HCT116 (cell line): ENCODE measurements around the gene ZBTB5. TPM values are rescaled to one million over a fixed set of nuclear protein-coding genes. Genes with fewer than 3 reads are reported as not detected.

Experiments used
- ATAC-seq: fragments of 200-7000 bp; cut with Tn5 transposase; 2 replicates; pipeline ENCODE4 v1.9.1; 2020; ENCODE audit warnings: mild to moderate bottlenecking, moderate library complexity
- BruUV-seq: library from RNA; stranded (reverse); fragments of 400-500 nt; replicated peaks from 2 replicates; lab custom pipeline; 2021; lab: Mats Ljungman, UMichigan
- CTCF ChIA-PET: fragments of 300-600 bp; sonication (Branson Sonifier 250); formaldehyde crosslinking; loops from one replicate; lab custom pipeline; 2021; ENCODE audit warnings: antibody characterized with exemption; lab: Charles Lee
- POLR2A ChIA-PET: fragments of 300-600, 350-600 bp; sonication (Branson Sonifier 250); formaldehyde crosslinking; loops from one replicate; lab custom pipeline; 2021; ENCODE audit warnings: antibody characterized with exemption; lab: Charles Lee
- RAD21 ChIA-PET, 2 experiments: fragments of 300-600 bp; sonication (Branson Sonifier 250); formaldehyde crosslinking; loops; one replicate each; lab custom pipeline; 2023; ENCODE audit warnings: low total read pairs in 2 of 2; ENCODE audit not compliant: uncharacterized antibody in 2 of 2, unreplicated experiment in 2 of 2, low non-redundant PET in 1 of 2; lab: Charles Lee
- DNase-seq: peaks from one replicate; pipeline ENCODE4 v3.0.0-alpha.2; 2010; ENCODE audit warnings: low read depth, low spot score
- H2AFZ ChIP-seq: fragments of 200-600 bp; shearing (Covaris generic), sonication (generic); 2 replicates; pipeline ENCODE4 v1.6.1; 2017; ENCODE audit warnings: low read depth, mixed run types, mixed read lengths, antibody characterized with exemption, low read length; ENCODE audit not compliant: poor library complexity, severe bottlenecking
- H3K27ac ChIP-seq: 2 replicates; pipeline ENCODE4 v1.5.1; 2012; ENCODE audit warnings: low read depth, low read length
- H3K27me3 ChIP-seq: fragments of 200-600 bp; sonication (generic); 2 replicates; pipeline ENCODE4 v1.6.1; 2016; ENCODE audit warnings: mixed run types, low read length, mixed read lengths; ENCODE audit not compliant: insufficient read depth
- H3K36me3 ChIP-seq, 2 experiments: fragments of 200-500 bp in 1 of 2; fragments of 200-600 bp in 1 of 2; sonication (Bioruptor generic) in 1 of 2; sonication (generic) in 1 of 2; 2 replicates each; pipeline versions ENCODE4 v1.5.1 to v1.6.1; 2014 to 2016; ENCODE audit warnings: low read length in 2 of 2, inconsistent platforms in 1 of 2, mixed read lengths in 1 of 2, mixed run types in 1 of 2; ENCODE audit not compliant: insufficient read depth in 2 of 2, control insufficient read depth in 1 of 2
- H3K4me1 ChIP-seq, 2 experiments: fragments of 200-600 bp in 1 of 2; sonication (generic) in 1 of 2; 2 replicates each; pipeline versions ENCODE4 v1.5.1 to v1.6.1; 2012 to 2017; ENCODE audit warnings: low read length in 2 of 2, inconsistent platforms in 1 of 2, mild to moderate bottlenecking in 1 of 2, mixed read lengths in 1 of 2, mixed run types in 1 of 2, moderate library complexity in 1 of 2; ENCODE audit not compliant: insufficient read depth in 2 of 2, control insufficient read depth in 1 of 2
- H3K4me2 ChIP-seq: fragments of 200-600 bp; sonication (generic); 2 replicates; pipeline ENCODE4 v1.6.1; 2017; ENCODE audit warnings: mixed run types, low read length, mixed read lengths
- H3K4me3 ChIP-seq, 2 experiments: fragments of 200-600 bp in 1 of 2; sonication (generic) in 1 of 2; replicated peaks in 1 of 2; 2 replicates each; pipeline ENCODE4 v1.5.1; 2011 to 2016; ENCODE audit warnings: low read length in 2 of 2, control low read depth in 1 of 2, low read depth in 1 of 2, mild to moderate bottlenecking in 1 of 2, mixed read lengths in 1 of 2, mixed run types in 1 of 2
- H3K79me2 ChIP-seq: fragments of 200-600 bp; sonication (generic); 2 replicates; pipeline ENCODE4 v1.6.1; 2017; ENCODE audit warnings: mild to moderate bottlenecking, mixed run types, low read length, moderate library complexity, mixed read lengths; ENCODE audit not compliant: insufficient read depth
- H3K9ac ChIP-seq: fragments of 200-600 bp; sonication (generic); 2 replicates; pipeline ENCODE4 v1.6.1; 2016; ENCODE audit warnings: low read length, mixed read lengths
- H3K9me2 ChIP-seq: fragments of 200-600 bp; sonication (generic), shearing (Covaris generic); 2 replicates; pipeline ENCODE4 v1.6.1; 2017; ENCODE audit warnings: mixed run types, mild to moderate bottlenecking, moderate library complexity; ENCODE audit not compliant: insufficient read depth
- H3K9me3 ChIP-seq, 2 experiments: fragments of 200-500 bp in 1 of 2; fragments of 200-600 bp in 1 of 2; sonication (Bioruptor generic) in 1 of 2; sonication (generic) in 1 of 2; 2 replicates each; pipeline ENCODE4 v1.6.1; 2014 to 2017; ENCODE audit warnings: low read length in 2 of 2, mixed read lengths in 2 of 2, inconsistent platforms in 1 of 2, low read depth in 1 of 2, mild to moderate bottlenecking in 1 of 2, mixed run types in 1 of 2, moderate library complexity in 1 of 2; ENCODE audit not compliant: control insufficient read depth in 1 of 2, insufficient read depth in 1 of 2
- H4K20me1 ChIP-seq: fragments of 200-600 bp; sonication (generic), shearing (Covaris generic); 2 replicates; pipeline ENCODE4 v1.6.1; 2017; ENCODE audit warnings: mixed run types, mild to moderate bottlenecking, moderate library complexity; ENCODE audit not compliant: insufficient read depth
- ATF3 ChIP-seq: IDR thresholded peaks from 2 replicates; pipeline ENCODE4 v1.6.1; 2012
- ELF1 ChIP-seq: IDR thresholded peaks from 2 replicates; pipeline ENCODE4 v1.6.1; 2012; ENCODE audit warnings: low read depth, borderline replicate concordance
- EZH2 ChIP-seq: fragments of 200-600 bp; sonication (generic); IDR thresholded peaks from 2 replicates; pipeline ENCODE4 v1.6.1; 2017; ENCODE audit warnings: antibody characterized with exemption, mixed run types
- EZH2phosphoT487 ChIP-seq: fragments of 200-600 bp; IDR thresholded peaks from 2 replicates; pipeline ENCODE4 v1.6.1; 2018; ENCODE audit warnings: antibody characterized with exemption, borderline replicate concordance
- FOSL1 ChIP-seq: IDR thresholded peaks from 2 replicates; pipeline ENCODE4 v1.6.1; 2012; ENCODE audit warnings: low read depth
- JUND ChIP-seq: IDR thresholded peaks from 2 replicates; pipeline ENCODE4 v1.6.1; 2012
- POLR2AphosphoS5 ChIP-seq: IDR thresholded peaks from 2 replicates; pipeline ENCODE4 v1.6.1; 2011; ENCODE audit warnings: mild to moderate bottlenecking, low read depth, low read length, moderate library complexity
- REST ChIP-seq: IDR thresholded peaks from 2 replicates; pipeline ENCODE4 v1.6.1; 2012; ENCODE audit warnings: low read depth
- SRF ChIP-seq: IDR thresholded peaks from 2 replicates; pipeline ENCODE4 v1.6.1; 2012; ENCODE audit warnings: low read depth
- TCF7L2 ChIP-seq: IDR thresholded peaks from 2 replicates; pipeline ENCODE4 v1.7.0; 2011; ENCODE audit warnings: borderline replicate concordance, inconsistent platforms; ENCODE audit not compliant: insufficient read depth, insufficient read length; ENCODE audit errors: extremely low read depth
- YY1 ChIP-seq: IDR thresholded peaks from 2 replicates; pipeline ENCODE4 v1.6.1; 2011; ENCODE audit warnings: low read length, low read depth, moderate library complexity, mild to moderate bottlenecking; ENCODE audit not compliant: insufficient replicate concordance; ENCODE audit errors: extremely low read depth
- ZBTB33 ChIP-seq: IDR thresholded peaks from 2 replicates; pipeline ENCODE4 v1.6.1; 2011; ENCODE audit warnings: mild to moderate bottlenecking, low read length, moderate library complexity; ENCODE audit not compliant: insufficient replicate concordance; ENCODE audit errors: extremely low read depth
- ZFX ChIP-seq: fragments of 450-650 bp; IDR thresholded peaks from 2 replicates; pipeline ENCODE4 v1.6.1; 2017
- ZNF274 ChIP-seq: fragments of 200-500 bp; sonication (Bioruptor generic); IDR thresholded peaks from 2 replicates; pipeline ENCODE4 v1.6.1; 2014; ENCODE audit warnings: mild to moderate bottlenecking, low read depth, low read length, inconsistent platforms
- intact Hi-C: fragments of 100-400 bp; cut with micrococcal nuclease; formaldehyde crosslinking; loops from 2 replicates; pipeline ENCODE4 v1.10.0; 2022
- total RNA-seq: library from RNA; stranded (reverse); gene quantifications from one replicate; pipeline ENCODE4 v1.2.1, GENCODE V29; 2021; ENCODE audit not compliant: unreplicated experiment

Gene ZBTB5
- total RNA-seq, 1 experiment from 2014 or later = 22.3 TPM

GRCh38 chr9:37404590-37404989 is 60.7 kb downstream of the ZBTB5 start:
- H3K27ac ChIP-seq = no peak overlapping the region
- no peak for ATAC-seq
- no peaks in the 10 kb centered on the region for H3K36me3 ChIP-seq

GRCh38 chr9:37399336-37399735 is 65.9 kb downstream of the ZBTB5 start:
- intact Hi-C loops = loop anchor here (10.0 kb wide), 1 partner anchor 525 kb away; no protein-coding TSS in a partner anchor
- no peak for ATAC-seq
- POLR2A ChIA-PET = no interaction called here

More at GRCh38 chr9:37404590-37404989, 60.7 kb downstream of the ZBTB5 start:
- H3K79me2 ChIP-seq = no peaks in the 10 kb centered on the region
- intact Hi-C loops = no loop called here
- H3K9me3 ChIP-seq = no peaks in the 10 kb centered on the region
- ChIA-PET CTCF (no interaction called here), POLR2A (no interaction called here), RAD21 (no interaction called here)
- H3K4me1 ChIP-seq = peaks cover 7 to 25% of the 10 kb centered on the region in 2 experiments
- H3K9me2 ChIP-seq = no peaks in the 10 kb centered on the region
- H3K4me3 ChIP-seq = no peak overlapping the region
- no peak overlapping the region for H3K9ac ChIP-seq
- no peaks in the 10 kb centered on the region for H4K20me1 ChIP-seq
- no peak for DNase-seq
- H3K4me2 ChIP-seq = no peak overlapping the region
- BruUV-seq = no TSS peak
- no peak overlapping the region for H2AFZ ChIP-seq
- H3K27me3 ChIP-seq = no peaks in the 10 kb centered on the region
- TF ChIP-seq FOSL1 (no peak), SRF (no peak), JUND (no peak), ZFX (no peak), ATF3 (no peak), ELF1 (no peak), EZH2phosphoT487 (no peak)
- TF ChIP-seq, all 23 proteins: peak for 0

More at GRCh38 chr9:37399336-37399735, 65.9 kb downstream of the ZBTB5 start:
- Histone ChIP-seq H4K20me1 (no peaks in the 10 kb centered on the region), H3K9ac (no peak overlapping the region), H3K9me2 (no peaks in the 10 kb centered on the region), H3K4me2 (no peak overlapping the region), H3K27ac (no peak overlapping the region), H2AFZ (no peak overlapping the region), H3K27me3 (no peaks in the 10 kb centered on the region), H3K4me1 (peaks cover 7 to 14% of the 10 kb centered on the region in 2 experiments), H3K79me2 (no peaks in the 10 kb centered on the region), H3K4me3 (no peak overlapping the region), H3K36me3 (no peaks in the 10 kb centered on the region; a peak in 1 of 4 replicates), H3K9me3 (no peaks in the 10 kb centered on the region)
- ChIA-PET RAD21 (no interaction called here), CTCF (no interaction called here)
- no TSS peak for BruUV-seq
- DNase-seq = no peak
- TF ChIP-seq TCF7L2 (no peak), ZNF274 (no peak), REST (no peak), ZFX (no peak), ATF3 (no peak), ELF1 (no peak), EZH2 (no peak), JUND (no peak), ZBTB33 (no peak), YY1 (no peak), POLR2AphosphoS5 (no peak)
